ENCODE results near the gene ATP11A.

DNA sequence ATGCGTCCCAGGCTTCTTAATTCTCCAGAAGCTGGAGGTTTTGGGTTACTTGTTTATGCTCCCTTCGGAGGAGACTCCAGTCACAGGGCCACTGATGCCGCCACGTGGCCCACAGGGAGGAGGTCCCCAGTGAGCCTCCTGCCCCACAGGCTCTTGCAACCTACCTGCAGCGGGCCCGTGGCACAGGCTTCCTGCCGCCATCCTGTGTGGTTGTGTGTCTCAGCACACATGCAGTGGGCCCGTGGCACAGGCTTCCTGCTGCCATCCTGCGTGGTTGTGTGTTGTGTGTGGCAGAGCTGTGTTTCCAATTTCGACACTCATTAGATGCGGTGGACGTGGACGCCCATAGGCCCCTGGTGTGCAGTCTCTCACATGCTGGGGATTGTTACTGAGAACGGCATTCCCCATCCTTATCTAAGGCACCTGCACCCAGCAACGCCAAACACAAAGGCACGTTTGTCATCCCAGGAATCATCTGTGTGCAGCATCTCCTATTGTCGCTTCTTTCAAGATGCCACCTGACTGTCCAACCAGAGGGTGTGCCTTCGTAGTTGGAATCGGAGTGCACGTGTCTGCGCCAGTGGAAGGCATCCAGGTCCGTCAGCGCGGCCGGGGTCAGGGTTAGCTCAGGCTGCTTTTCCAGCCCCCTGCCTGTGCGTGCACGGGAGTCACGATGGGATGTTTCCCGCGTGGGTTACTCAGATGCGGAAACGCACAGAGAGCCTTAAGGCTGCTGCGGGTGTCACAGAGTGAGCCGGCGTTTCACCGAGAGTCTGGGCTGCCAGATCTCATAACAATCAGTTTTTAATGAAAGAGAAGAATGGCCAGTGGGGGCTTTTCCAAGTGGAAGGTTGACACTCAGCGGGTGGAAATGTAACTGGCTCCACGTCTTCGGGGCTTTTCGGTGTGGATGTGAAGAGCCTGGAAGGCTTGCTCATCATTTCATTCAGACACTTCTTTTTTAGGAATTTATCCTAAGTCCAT is 119.8 kb downstream of the ATP11A start:
- TF ChIP-seq, protein P1, sequence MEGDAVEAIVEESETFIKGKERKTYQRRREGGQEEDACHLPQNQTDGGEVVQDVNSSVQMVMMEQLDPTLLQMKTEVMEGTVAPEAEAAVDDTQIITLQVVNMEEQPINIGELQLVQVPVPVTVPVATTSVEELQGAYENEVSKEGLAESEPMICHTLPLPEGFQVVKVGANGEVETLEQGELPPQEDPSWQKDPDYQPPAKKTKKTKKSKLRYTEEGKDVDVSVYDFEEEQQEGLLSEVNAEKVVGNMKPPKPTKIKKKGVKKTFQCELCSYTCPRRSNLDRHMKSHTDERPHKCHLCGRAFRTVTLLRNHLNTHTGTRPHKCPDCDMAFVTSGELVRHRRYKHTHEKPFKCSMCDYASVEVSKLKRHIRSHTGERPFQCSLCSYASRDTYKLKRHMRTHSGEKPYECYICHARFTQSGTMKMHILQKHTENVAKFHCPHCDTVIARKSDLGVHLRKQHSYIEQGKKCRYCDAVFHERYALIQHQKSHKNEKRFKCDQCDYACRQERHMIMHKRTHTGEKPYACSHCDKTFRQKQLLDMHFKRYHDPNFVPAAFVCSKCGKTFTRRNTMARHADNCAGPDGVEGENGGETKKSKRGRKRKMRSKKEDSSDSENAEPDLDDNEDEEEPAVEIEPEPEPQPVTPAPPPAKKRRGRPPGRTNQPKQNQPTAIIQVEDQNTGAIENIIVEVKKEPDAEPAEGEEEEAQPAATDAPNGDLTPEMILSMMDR (IDR thresholded peaks at IDR 0.05; ENCODE audit: poor library complexity): no peak
- no peak for TF ChIP-seq EZH2 (IDR thresholded peaks at IDR 0.05; ENCODE audit: borderline replicate concordance)
